IPS-15b (cell line): ENCODE results near the gene GPRC5B.
A peak's percentile ranks its signal among the peaks of the same experiment; 100 is the strongest.

ENCODE experiments used
- H3K27me3 ChIP-seq: one replicate; pipeline ENCODE4 v1.6.1; 2013; ENCODE audit warnings: low read length; ENCODE audit not compliant: control insufficient read depth, insufficient read depth
- H3K36me3 ChIP-seq: one replicate; pipeline ENCODE4 v1.6.1; 2013; ENCODE audit warnings: low read length; ENCODE audit not compliant: control insufficient read depth, insufficient read depth
- H3K4me1 ChIP-seq: one replicate; pipeline ENCODE4 v1.6.1; 2013; ENCODE audit warnings: mild to moderate bottlenecking, low read length; ENCODE audit not compliant: control insufficient read depth, insufficient read depth
- H3K4me3 ChIP-seq: one replicate; pipeline ENCODE4 v1.5.1; 2013; ENCODE audit warnings: low read depth, low read length
- H3K9ac ChIP-seq: one replicate; pipeline ENCODE4 v1.6.1; 2013; ENCODE audit warnings: low read depth, mild to moderate bottlenecking, low read length
- H3K9me3 ChIP-seq: one replicate; pipeline ENCODE4 v1.6.1; 2013; ENCODE audit warnings: mild to moderate bottlenecking, low read length; ENCODE audit not compliant: control insufficient read depth, insufficient read depth

GPRC5B gene

DNA sequence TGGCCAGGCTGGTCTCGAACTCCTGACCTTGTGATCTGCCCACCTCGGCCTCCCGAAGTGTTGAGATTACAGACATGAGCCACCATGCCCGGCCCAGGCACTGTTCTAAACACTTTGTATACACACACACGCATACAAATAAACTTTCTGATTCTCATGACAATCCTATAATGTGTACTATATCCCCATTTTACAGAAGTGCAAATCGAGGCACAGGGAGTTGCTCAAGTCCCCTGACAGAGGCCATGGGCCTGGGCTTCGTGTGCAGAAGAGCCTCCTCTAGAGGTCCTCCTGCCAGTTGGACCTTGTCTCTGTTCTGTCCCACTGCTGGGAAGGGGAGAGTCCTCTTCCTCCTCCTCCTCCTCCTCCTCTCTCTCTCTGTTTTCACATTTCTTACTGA lies 9.9 kb upstream of the GPRC5B start:
- H3K27me3 ChIP-seq: no peaks in the 10 kb centered on the region
- H3K4me3 ChIP-seq: no peak overlapping the region
- H3K4me1 ChIP-seq: no peaks in the 10 kb centered on the region
- no peaks in the 10 kb centered on the region for H3K9me3 ChIP-seq
- H3K36me3 ChIP-seq: no peaks in the 10 kb centered on the region
- H3K9ac ChIP-seq: no peak overlapping the region

GRCh38 chr16:19892902-19893301 lies 8.3 kb upstream of the GPRC5B start:
- Histone ChIP-seq H3K4me3 (no peak overlapping the region), H3K9me3 (no peaks in the 10 kb centered on the region), H3K4me1 (no peaks in the 10 kb centered on the region), H3K27me3 (no peaks in the 10 kb centered on the region), H3K9ac (no peak overlapping the region), H3K36me3 (no peaks in the 10 kb centered on the region)

- Histone ChIP-seq H3K4me3 (no peak overlapping the region), H3K27me3 (peaks cover 5% of the 10 kb centered on the region), H3K4me1 (no peaks in the 10 kb centered on the region), H3K36me3 (no peaks in the 10 kb centered on the region), H3K9me3 (no peaks in the 10 kb centered on the region), H3K9ac (no peak overlapping the region)
These were observed 6.3 kb upstream of the GPRC5B start for GRCh38 chr16:19890901-19891300.

GRCh38 chr16:19888834-19889233 lies 4.2 kb upstream of the GPRC5B start:
- Histone ChIP-seq H3K27me3 (peaks cover 15% of the 10 kb centered on the region), H3K9me3 (no peaks in the 10 kb centered on the region), H3K4me1 (no peaks in the 10 kb centered on the region), H3K4me3 (no peak overlapping the region), H3K36me3 (peaks cover 4% of the 10 kb centered on the region), H3K9ac (no peak overlapping the region)

GRCh38 chr16:19886073-19886941 lies 1.7 kb upstream of the GPRC5B start:
- Histone ChIP-seq H3K36me3 (peaks cover 4% of the 10 kb centered on the region), H3K4me3 (peak overlapping the region; percentile 8), H3K9ac (no peak overlapping the region)

GRCh38 chr16:19885451-19886072 lies 914 bp upstream of the GPRC5B start:
- H3K9me3 ChIP-seq: no peaks in the 10 kb centered on the region
- no peak overlapping the region for H3K9ac ChIP-seq
- peaks cover 6% of the 10 kb centered on the region for H3K36me3 ChIP-seq
- peaks cover 7% of the 10 kb centered on the region for H3K4me1 ChIP-seq
- peak overlapping the region; percentile 77 for H3K4me3 ChIP-seq
- H3K27me3 ChIP-seq: peaks cover 15% of the 10 kb centered on the region

More at GRCh38 chr16:19886073-19886941, 1.7 kb upstream of the GPRC5B start:
- Histone ChIP-seq H3K4me1 (peaks cover 5% of the 10 kb centered on the region), H3K9me3 (no peaks in the 10 kb centered on the region), H3K27me3 (peaks cover 15% of the 10 kb centered on the region)

DNA sequence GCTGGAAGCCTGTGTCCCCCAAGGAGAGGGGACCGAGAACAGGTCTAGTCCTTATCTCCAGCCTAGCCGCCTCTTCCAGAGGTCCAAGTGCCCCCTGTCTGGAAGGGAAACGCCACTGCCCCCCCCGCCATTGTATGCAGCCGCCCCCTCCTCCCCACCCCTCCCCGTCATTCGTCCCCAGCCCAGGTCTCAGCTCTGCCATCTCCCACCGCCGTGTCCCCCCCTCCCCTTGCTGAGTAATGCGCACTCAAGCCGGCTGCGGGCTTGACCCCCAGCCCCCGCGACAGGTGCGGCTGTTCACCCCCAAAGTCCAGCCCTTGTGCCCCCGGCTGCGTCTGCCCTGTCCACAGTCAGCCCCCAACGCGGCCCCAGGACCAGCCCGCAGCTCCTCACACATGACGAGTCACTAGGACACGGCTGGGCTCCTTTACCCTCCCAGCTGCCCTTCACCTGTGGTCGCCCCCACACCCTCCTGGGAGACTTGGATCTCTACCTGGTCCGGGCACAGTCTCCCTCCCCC lies 622 bp downstream of the GPRC5B start:
- Histone ChIP-seq H3K9me3 (no peaks in the 10 kb centered on the region), H3K4me3 (peak overlapping the region; percentile 84), H3K27me3 (peaks cover 15% of the 10 kb centered on the region), H3K9ac (peak overlapping the region; percentile 74), H3K36me3 (peaks cover 9% of the 10 kb centered on the region), H3K4me1 (peaks cover 11% of the 10 kb centered on the region)

DNA sequence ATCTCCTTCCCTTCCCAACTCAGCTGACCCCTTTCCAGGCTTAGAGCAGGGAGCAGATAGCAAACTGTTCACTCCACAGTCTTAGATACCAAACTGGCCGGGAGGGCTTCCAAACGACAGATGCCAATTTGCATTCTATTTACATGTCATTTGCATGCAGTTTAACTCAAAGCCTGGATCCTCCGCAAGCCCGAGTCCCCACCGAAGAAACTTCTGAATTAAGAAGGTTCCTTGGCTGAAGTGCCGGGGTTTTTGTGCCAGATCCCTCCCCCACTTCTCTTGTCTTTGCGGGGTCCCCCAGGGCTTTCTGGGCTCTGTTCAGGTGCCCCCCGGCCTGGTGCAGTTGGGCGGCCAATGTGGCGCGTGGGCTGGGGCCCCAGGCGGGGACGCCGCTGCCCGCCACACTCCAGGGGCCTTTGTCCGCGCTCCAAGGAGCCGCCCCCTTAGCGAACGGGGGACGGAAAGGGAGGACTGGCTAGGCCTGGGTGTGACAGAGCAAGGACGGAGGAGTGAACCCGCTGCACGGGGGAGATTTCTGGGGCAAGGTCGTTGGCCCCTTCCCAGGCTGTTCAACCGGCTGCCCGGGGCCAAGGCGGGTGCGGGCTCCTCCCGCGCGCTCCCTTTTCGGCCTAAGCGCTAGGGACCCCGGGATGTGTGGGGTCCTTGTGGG lies 1.2 kb downstream of the GPRC5B start:
- Histone ChIP-seq H3K4me3 (peak overlapping the region; percentile 84), H3K9ac (peak overlapping the region; percentile 74), H3K27me3 (peaks cover 15% of the 10 kb centered on the region), H3K36me3 (peaks cover 15% of the 10 kb centered on the region), H3K9me3 (no peaks in the 10 kb centered on the region), H3K4me1 (peaks cover 16% of the 10 kb centered on the region)

DNA sequence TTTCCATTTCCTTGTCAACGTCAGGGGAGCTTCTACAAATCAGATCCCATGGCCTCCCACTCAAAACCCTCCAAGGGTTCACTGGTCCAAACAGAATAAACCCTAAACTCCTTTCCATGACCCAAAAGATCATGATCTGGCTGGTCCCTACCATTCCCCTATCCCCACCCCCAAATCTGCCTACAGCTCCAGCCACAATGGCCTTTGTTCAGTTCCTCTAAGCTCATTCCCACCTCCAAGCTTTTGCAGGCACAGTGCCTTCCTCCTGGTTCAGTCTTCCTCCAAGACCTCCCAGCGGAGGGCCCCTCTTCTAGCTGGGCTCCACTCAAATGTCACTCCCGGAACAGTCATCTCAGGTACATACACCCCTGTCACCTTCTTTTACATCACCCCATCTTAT lies 2.0 kb downstream of the GPRC5B start:
- no peaks in the 10 kb centered on the region for H3K9me3 ChIP-seq
- H3K4me3 ChIP-seq: peak overlapping the region; percentile 84
- H3K4me1 ChIP-seq: peaks cover 17% of the 10 kb centered on the region
- peaks cover 15% of the 10 kb centered on the region for H3K27me3 ChIP-seq
- peak overlapping the region; percentile 74 for H3K9ac ChIP-seq
- H3K36me3 ChIP-seq: peaks cover 15% of the 10 kb centered on the region

DNA sequence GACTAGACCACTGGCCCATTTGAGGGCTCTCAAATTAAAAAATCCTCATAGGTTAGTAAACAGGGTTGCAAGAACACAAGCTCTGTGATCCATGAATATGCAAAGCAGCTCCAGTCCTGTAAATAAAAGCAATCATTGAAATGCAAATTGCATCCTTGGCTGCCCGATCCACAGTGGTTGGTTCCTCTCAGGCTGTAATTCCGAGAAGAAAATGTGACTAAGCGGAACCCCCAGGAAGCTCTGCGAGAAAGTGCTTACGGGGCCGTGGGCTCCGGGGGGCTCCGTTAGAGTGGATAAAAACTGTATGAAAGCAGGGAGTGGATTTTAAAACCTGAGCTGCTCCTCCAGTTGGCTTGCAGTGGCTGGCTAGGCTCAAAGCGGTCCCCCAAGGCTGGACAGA lies 2.5 kb downstream of the GPRC5B start:
- no peaks in the 10 kb centered on the region for H3K9me3 ChIP-seq
- peaks cover 17% of the 10 kb centered on the region for H3K4me1 ChIP-seq
- peaks cover 15% of the 10 kb centered on the region for H3K36me3 ChIP-seq
- H3K4me3 ChIP-seq: peak overlapping the region; percentile 84
- peaks cover 15% of the 10 kb centered on the region for H3K27me3 ChIP-seq
- peak overlapping the region; percentile 58 for H3K9ac ChIP-seq

- Histone ChIP-seq H3K4me1 (peaks cover 18% of the 10 kb centered on the region), H3K9ac (no peak overlapping the region), H3K36me3 (peaks cover 15% of the 10 kb centered on the region), H3K4me3 (peak overlapping the region; percentile 84), H3K27me3 (peaks cover 15% of the 10 kb centered on the region), H3K9me3 (no peaks in the 10 kb centered on the region)
These were observed 2.9 kb downstream of the GPRC5B start for GRCh38 chr16:19881783-19882182.
